Right hindlimb (tissue), 1 donor: Measurements from ENCODE around the gene PRR13.
A peak's percentile ranks its signal among the peaks of the same experiment; 100 is the strongest.
"Not testable (repeated sequence)": the region's sequence is repeated elsewhere in the genome, so short reads cannot be mapped to it uniquely, and the experiment has no call there.

Experiments
- DNase-seq: peaks from one replicate; pipeline ENCODE4 v3.0.0-alpha.2; 2018

PRR13 gene

DNA sequence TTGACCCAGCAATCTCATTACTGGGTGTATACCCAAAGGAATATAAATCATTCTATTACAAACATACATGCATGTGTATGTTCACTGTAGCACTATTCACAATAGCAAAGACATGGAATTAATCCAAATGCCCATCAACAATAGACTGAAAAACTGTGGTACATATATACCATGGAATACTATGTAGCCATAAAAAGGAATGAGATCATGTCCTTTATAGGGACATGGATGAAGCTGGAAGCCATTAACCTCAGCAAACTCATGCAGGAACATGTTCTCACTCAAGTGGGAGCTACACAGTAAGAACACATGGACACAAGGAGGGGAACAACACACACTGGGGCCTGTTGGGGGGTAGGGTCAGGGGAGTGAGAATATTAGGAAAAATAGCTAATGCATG, 2.0 kb upstream of the PRR13 start:
- not testable (repeated sequence) for DNase-seq

DNA sequence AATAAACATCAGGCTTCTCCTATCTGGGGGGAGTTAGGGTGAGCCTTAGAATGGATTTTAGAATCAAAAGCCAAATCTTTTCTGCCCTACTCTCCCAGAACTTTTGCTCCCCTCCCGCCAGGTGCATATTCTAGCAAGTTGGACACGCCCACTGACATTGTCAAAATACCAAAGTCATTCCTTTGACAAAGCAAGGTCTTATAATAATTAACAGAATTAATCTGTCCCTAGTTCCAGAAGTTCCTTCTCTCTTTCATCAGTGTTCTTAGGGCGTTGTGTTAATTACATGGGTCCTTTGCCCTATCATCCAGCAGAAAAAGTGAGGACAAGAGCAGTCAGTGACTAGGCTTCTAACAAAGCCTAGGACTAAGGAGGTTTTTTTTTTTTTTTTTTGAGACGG, 2.4 kb downstream of the PRR13 start:
- no peak for DNase-seq

DNA sequence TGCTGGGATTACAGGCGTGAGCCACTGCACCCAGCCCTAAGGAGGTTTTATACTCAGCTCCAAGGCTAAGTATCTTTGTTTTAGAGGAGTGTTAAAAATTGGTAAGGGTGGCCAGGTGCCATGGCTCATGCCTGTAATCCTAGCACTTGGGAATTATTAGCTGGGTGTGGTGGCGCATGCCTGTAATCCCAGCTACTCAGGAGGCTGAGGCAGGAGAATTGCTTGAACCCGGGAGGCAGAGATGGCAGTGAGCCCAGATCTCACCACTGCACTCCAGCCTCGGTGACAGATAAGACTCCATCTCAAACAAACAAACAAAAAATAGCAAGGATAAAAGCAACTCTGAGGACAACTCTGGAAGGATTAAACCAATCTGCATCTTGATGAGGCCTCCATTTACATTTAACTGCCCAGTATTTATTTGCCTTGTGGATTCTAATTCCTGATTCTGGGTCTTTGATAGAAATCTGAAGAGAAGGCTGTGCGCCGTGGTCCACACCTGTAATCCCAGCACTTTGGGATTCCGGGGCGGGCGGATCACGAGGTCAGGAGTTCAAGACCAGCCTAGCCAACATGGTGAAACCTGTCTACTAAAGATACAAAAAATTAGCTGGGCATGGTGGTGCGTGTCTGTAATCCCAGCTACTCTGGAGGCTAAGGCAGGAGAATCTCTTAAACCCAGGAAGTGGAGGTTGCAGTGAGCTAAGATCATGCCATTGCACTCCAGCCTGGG, 3.2 kb downstream of the PRR13 start:
- not testable (repeated sequence) for DNase-seq

- no peak for DNase-seq
Measured at GRCh38 chr12:53450936-53451335, 9.4 kb downstream of the PRR13 start.

- peak; percentile 99 for DNase-seq
Measured at GRCh38 chr12:53451661-53452158, 10.2 kb downstream of the PRR13 start, which contains the start of gene PCBP2. Gene PCBP2, plus strand, starts transcription at chr12:53452102. Its CDS starts 2,699 bp downstream, at chr12:53454801.

DNA sequence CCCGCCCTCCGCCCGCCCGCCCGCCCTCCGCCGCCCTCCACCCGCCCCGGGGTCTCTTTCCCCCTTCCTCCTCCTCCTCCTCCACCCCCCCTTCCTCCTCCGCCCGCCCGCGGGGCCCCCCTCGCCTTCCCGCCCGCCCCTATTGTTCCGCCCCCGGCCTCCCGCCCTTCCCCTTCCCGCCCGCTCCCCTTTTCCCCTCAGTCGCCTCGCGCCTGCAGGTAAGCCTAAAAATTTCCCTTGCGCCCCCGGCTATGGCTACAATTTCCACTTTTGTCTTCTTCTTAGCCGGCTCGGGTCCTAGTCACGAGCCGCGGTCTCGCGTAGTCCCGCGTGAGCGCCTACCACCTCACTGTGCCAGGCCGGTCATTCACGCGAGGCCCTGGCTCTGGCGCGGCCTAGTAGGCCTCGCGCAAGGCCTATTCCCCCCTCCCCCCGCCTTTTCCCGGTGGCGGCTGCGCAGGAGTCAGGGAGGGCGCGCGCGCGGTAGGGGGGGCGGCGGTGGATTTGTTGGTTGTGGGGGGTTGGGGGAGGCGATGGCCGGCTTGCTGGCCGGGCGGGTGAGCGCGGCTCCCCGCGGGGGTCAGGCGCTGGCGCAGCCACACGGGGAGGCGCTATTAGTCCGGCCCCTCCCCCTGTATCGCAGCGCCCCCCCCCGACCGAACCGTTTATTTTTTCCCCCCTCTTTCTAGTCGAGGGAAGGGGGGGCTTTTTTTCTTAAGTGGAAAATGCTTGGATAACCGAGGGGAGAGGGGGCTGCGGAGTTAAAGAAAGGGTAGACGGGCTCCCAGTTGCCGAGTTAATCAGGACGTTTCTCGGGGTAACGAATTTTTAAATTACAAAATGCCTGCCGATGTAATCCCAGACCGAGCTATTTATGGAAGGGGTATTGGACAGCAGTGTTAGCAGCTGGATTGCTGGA, 10.9 kb downstream of the PRR13 start:
- DNase-seq, result peak; percentile 93

- DNase-seq, result no peak
Measured at GRCh38 chr12:53453953-53454640, 12.6 kb downstream of the PRR13 start.

- no peak for DNase-seq
Measured at GRCh38 chr12:53454707-53455106, 13.2 kb downstream of the PRR13 start.

GRCh38 chr12:53456654-53457366, 15.3 kb downstream of the PRR13 start:
- DNase-seq, result no peak

DNA sequence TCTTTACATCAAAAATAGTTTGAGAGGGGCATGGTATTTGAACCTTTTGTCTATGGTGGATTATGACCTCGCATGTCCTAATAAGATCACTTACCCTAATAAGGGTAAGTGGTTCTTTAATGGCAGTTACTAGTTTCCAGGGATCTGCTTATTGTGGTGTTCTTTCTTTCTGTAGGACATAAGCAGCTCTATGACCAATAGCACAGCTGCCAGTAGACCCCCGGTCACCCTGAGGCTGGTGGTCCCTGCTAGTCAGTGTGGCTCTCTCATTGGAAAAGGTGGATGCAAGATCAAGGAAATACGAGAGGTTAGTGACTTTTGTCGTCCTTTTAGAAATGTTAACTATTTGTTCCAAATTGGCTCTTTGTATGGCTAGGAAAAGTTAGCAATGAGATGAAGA, 17.6 kb downstream of the PRR13 start:
- no peak for DNase-seq

- no peak for DNase-seq
Measured at GRCh38 chr12:53461059-53461458, 19.5 kb downstream of the PRR13 start.

GRCh38 chr12:53461591-53461990, 20.1 kb downstream of the PRR13 start:
- no peak for DNase-seq

DNA sequence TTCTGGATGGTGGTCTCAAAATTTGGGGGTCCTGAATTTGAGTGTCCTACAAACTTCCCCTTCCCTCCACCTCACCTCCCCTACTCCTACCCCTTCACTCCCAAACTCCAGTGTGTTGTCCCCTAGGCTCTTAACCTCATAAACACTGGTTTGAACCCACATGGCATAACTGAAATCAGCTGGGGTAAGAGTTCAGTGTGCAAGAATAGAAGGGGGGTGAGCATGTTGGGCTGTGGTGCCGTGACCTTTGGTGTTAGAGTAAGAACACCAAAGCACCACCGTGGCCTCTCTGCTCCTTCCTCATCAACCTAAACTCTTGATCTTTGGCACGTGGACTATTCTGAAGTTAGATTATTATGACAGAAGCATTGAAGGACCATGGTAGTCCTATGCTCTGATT, 21.4 kb downstream of the PRR13 start:
- no peak for DNase-seq

DNA sequence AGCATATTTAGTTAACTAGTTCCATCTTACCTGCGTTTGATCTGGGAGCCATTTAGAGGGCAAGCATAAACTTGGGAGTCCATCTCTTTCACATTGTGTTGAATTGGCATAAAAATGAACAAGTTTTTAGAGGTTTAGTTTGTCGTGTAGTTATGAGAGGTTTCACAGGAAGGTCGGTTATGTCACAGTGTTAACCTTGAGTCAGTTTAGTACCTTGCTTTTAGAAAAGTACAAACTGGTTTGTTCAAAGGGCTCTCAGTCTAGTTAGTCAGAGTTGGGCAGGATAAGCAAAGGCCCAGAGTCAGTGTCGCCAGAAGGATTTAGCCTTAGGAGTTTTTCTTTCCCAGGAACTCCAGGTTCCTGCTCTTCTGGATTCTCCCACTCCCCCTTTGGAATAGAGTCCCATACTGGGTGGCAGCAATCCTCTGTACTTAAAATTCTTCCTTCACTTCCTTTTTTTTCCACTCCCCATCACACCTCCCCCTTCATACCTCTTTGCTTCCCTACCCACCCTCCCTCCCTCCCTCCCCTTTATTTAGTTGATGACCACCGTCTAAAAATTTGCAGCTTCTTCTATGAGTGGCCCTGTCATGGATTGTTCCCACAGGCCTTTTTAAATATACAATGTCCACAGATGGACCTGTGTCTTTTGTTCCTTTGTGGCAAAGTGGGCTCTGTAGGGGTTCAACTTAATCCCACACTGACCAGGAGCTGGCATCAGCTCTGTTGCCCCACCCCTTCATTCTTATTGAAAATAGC, 22.4 kb downstream of the PRR13 start:
- no peak for DNase-seq

- DNase-seq, result no peak
Measured at GRCh38 chr12:53464685-53465418, 23.3 kb downstream of the PRR13 start.

DNA sequence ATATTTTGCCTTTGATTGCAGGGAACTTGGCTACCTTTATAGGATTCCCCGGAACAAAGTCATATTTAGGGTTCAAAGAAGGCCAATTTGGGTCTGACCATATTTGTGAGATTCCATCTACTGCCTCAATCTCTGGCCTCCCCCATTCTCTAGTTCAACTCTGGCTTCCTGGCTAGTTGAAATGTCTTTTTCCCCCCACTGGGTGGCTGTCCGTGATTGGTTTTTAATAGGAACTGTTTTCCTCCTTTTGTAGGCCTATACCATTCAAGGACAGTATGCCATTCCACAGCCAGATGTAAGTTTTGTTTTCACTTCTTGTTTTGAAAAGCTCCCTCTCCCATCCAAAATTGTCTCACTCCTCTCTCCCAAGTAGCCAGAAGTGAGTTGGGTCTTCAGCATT, 24.1 kb downstream of the PRR13 start:
- DNase-seq, result no peak

GRCh38 chr12:53466640-53467039, 25.1 kb downstream of the PRR13 start:
- no peak for DNase-seq

- no peak for DNase-seq
Measured at GRCh38 chr12:53467082-53467481, 25.5 kb downstream of the PRR13 start.

GRCh38 chr12:53467880-53468279, 26.3 kb downstream of the PRR13 start:
- DNase-seq, result no peak

DNA sequence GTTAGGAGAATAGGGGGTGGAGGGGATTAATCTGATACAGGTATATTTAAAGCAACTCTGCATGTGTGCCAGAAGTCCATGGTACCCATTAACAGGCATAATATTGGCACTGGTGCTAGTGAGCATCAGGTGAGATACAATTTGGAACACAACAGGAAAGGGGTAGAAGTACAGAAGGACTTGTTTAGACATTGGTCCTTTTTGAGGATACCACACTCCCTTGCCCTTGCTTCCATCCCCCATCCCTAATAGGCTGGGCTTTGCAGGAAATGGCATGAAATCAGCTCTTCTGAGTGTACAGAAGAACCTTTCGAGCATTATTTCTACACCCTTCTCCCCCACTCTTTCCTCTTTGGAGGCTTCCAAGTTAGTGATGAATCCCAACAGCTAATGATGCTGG, 26.7 kb downstream of the PRR13 start:
- DNase-seq, result no peak

DNA sequence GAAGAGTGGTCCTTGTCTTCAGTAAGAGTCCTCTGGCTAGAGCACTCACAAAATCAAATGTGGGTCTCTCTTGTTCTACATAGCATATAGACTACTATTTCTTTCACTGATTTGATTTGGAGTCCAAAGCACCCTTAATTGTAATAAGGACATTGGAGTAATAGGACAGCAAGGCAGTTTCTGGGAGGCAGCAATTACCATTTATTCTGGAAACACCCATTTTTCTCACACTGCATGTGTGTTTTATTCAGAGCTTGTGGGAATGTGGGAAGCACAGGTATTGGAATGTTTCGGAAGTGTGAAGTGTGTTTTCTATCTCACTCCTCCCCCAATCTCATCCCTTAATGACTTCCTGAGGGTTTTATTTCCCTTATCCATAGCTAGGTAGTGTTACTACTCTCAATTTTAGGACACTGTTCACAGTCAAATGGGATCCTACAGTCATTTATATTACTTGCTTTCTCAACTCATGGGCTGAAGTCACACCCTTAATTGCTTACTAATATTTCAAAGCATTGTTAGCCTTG, 30.6 kb downstream of the PRR13 start:
- DNase-seq, result no peak
